ENCODE measurements around the gene SLC10A7. TPM values are rescaled to one million over a fixed set of nuclear protein-coding genes. Genes with fewer than 3 reads are reported as not detected.

SLC10A7 gene
- total and polyA plus RNA-seq, 2 donors, result 4.9 to 10.7 TPM

Other genes with a start within 250 kb of the SLC10A7 start
- not detected for gene POU4F2, start 117.0 kb upstream of the SLC10A7 start, total RNA-seq
- gene POU4F2, start 117.0 kb upstream of the SLC10A7 start, polyA plus RNA-seq, result not detected

Data from thymus (tissue), 2 donors.